Lung microvascular endothelial cell (primary cell): ENCODE results near the gene S100A5. TPM values are rescaled to one million over a fixed set of nuclear protein-coding genes. Genes with fewer than 3 reads are reported as not detected.
A peak's percentile ranks its signal among the peaks of the same experiment; 100 is the strongest.

Experiments used
- DNase-seq, 2 donors: peaks; one replicate each; pipeline versions ENCODE4 v3.0.0 to v3.0.0-alpha.2; 2010; ENCODE audit warnings: low read depth in 2 of 2
- total RNA-seq: library from RNA; depleted of rRNA; stranded (reverse); fragments of >200 nt; gene quantifications from 2 replicates; pipeline ENCODE4 v1.2.1, GENCODE V29; 2014

Gene S100A5
- total RNA-seq, 1 donor from 2014 or later: not detected

DNA sequence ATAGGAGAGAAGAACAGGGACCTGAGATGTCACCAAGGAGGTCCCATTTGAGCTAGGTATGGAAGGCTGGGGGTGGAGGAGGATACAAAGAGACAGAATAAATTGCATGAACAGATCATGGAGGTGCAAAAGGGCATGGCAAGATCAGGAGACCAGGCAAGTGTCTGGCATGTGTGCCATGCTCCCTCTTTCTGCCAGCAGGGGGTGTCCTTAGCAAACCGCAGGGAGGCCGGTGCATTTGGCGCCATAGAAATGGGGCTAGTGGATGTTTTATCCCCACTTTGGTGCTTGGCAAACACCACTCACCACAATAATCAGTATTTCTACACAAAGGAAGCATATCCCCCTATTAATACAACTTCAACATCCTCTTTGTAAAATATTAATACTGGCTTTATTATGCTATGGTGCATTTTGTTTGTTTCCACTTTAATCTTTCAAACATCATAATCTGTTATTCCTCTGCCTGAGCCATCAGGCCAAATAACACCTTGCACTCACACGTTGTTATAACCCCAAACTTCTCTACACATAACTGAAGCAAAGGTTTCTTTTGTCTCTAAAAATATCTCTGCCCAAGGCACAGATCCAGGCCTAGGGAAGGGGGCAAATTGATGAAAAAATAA lies 30.9 kb downstream of the S100A5 start:
- peak; percentile 57 to 59 for DNase-seq

DNA sequence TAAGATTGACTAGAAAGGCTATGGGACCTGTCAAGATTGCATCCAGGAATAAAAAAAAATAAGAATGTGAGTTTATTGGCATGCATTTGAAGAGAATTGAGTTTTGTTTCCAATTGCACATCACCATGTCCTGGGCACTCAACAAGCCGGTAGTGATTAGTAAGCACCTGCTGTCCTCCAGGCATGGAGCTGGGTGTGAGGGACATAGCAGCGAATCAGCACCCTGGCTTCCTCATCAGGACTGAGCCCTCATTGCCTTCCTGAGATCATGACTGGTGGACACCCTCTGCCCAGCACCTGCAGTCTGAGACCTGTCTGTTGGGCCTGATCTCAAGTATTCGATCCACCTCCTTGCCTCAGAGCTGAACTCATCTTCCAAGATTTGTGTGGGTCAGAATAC lies 31.7 kb downstream of the S100A5 start:
- no peak for DNase-seq

DNA sequence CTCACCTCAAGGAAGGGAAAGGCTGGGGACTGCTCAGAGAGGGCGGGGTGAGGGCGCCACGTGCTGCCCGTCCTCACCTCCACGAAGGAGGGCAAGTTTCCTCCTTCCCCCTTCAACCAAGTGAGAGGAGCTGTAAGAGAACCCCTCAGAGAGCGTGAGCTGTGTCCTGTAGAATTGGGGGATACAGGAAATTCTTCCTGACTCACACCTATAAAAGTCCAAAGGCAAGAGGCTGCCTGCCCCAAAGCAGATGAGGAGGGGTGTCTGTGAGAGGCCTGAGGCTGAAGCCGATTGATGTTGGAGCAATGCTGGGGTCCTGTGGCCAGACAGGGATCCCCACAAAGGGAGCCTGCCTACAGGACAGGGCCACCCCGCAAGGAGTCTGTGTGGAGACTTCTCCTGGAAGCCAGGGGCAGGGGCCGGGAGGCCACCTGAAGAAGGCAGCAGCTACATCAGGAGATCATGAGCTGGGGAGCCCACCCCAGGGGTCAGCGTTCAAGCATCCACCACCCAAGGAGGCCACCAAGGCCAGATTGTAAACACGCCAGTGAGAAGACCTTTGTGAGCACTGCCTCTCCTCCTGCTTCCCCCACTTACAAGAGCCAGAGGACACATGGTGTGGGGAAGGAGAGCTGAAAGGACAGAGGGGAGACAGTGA lies 32.7 kb downstream of the S100A5 start:
- DNase-seq: no peak

GRCh38 chr1:153506831-153507413 lies 33.8 kb downstream of the S100A5 start:
- peak in 1 of 2 donors; percentile 36 for DNase-seq

GRCh38 chr1:153506386-153506785 lies 34.3 kb downstream of the S100A5 start:
- no peak for DNase-seq

DNA sequence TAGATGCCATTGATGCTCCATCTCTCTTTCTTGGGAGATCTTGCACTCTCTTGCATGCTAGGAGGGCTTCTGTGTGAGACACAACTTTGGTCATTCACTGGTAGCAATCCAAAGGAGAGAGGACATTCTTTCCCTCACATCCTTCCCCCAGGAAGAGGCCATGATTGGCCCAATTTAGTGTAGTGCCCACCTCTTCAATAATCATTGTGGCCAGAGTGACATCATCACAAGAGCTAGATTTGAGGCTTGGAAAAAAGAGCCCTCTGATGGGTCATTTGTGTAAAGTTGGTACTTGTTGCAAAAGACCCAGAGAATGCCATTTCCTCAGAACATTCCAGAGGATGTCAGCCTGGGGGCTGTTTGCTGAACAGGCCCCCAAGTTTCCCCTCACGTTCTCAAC lies 35.2 kb downstream of the S100A5 start:
- no peak for DNase-seq

- no peak for DNase-seq
Observed at GRCh38 chr1:153503766-153504165, 37.0 kb downstream of the S100A5 start.

GRCh38 chr1:153498746-153499145 lies 42.0 kb downstream of the S100A5 start:
- DNase-seq: peak in 1 of 2 donors; percentile 11

DNA sequence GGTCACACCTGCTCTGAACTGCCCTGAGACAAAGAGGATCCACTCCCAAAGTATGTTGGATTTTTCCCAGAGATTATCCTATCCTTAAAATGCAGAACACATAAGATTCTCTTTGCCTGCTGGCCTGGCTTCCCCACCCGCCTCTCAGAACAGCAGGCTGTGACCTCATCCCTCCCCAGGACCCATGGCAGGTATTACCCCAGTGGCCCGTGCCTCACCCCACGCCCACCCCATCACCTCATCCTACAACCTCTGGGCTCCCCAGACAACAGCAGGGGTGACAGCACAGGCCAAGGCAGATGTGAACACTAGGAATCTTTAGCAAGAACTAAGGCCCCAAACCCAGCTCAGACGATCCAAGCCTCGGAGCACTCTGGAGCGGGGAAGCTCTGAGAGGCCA lies 45.2 kb downstream of the S100A5 start:
- DNase-seq: no peak

GRCh38 chr1:153494976-153495535 lies 45.7 kb downstream of the S100A5 start:
- DNase-seq: peak; percentile 53 to 71

- no peak for DNase-seq
Observed at GRCh38 chr1:153493343-153493960, 47.3 kb downstream of the S100A5 start.

DNA sequence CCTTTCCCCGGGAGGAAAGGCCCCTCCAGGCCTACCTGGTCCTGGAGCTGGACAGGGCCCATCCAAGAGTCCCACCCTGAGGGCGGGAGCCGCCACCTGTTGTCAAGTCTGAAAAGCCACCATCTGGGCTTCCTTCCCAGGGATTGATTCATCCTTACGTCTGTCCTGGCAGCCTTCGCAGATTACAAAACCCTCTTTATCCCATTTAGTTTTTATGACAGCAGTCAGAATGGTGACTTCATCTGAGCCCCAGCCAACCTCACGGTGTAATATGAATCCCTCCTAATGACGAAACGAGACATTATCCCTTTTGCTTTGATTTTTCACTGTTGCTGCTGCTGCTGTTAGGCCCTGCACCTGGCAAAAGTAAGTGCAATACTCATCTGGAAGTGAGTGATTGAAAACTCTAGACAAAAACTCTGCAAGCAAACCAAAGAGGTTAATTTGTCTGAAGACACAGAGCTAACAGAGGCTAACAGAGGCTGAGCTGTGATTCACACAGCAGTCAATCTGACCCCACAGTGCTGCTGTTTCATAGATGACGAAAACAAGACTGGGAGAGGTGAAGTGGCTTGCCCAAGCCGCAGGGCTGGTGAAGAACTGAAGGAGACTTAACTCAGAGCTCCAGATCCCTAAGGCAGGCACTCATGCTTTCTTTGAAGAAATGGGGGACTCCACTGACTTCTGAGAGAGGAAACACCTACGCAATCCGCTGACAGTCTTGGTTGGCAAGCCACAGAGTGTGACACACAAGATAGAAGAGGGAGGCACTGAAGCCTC lies 50.3 kb downstream of the S100A5 start:
- no peak for DNase-seq

DNA sequence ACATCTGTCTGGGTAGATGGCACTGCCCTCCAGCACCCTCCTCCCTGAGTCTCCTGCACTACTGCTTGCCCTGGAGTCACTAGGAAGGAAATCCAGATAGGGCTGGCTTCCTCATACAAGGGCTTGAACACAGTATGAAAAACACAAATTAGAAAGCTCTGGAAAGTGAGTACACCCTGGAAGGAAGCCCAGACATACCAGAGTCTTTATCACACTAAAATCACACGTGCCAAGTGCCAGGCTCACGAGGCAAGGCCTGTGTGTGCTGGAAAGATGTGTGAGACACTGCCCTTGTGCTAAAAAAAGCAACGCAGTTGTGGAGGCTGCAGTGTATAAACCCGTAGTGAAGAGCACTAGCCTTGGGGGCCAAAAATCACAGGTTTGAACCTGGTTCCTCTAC lies 52.0 kb downstream of the S100A5 start:
- no peak for DNase-seq

DNA sequence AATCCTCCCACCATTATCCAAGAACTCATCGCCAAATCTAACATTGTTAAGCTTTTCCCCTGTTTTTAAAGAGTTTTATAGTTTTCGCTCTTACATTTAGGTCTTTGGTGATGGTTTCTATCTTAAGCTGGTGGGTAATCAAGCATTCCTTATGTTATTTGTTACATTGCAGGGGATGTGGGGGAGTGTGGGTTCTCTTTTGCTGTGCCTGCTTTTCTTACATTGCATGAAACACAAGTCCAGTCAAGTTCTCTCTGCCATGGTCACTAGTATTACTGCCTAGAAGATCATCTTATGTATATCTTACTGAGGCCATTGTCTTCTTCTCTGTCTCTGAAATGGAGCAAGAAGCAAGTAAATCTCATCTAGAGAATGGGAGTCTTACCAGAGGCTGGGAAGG lies 53.0 kb downstream of the S100A5 start:
- no peak for DNase-seq

Other genes starting within 250 kb of the S100A5 start
- not detected in 2 replicates for gene PGLYRP3, start 228.0 kb downstream of the S100A5 start, total RNA-seq
- gene PGLYRP4, start 192.1 kb downstream of the S100A5 start, total RNA-seq: not detected in 2 replicates
- gene S100A9, start 183.1 kb downstream of the S100A5 start, total RNA-seq: 0.22 and 1.2 TPM in 2 replicates
- gene S100A12, start 165.3 kb downstream of the S100A5 start, total RNA-seq: not detected in 2 replicates
- not detected in 2 replicates for gene S100A8, start 149.9 kb downstream of the S100A5 start, total RNA-seq
- not detected in 2 replicates for gene S100A7A, start 124.4 kb downstream of the S100A5 start, total RNA-seq
- gene S100A7, start 80.3 kb downstream of the S100A5 start, total RNA-seq: not detected in 2 replicates
- gene S100A6, start 4.9 kb downstream of the S100A5 start, total RNA-seq: 524 and 1,217 TPM in 2 replicates
- 0.60 and 5.4 TPM in 2 replicates for gene S100A4, start 4.9 kb upstream of the S100A5 start, total RNA-seq
- gene S100A3, start 8.3 kb upstream of the S100A5 start, total RNA-seq: 0.20 and 2.8 TPM in 2 replicates
- 0.79 and 1.7 TPM in 2 replicates for gene S100A2, start 24.9 kb upstream of the S100A5 start, total RNA-seq
- 442 and 502 TPM in 2 replicates for gene S100A16, start 72.2 kb upstream of the S100A5 start, total RNA-seq
- gene S100A14, start 75.4 kb upstream of the S100A5 start, total RNA-seq: 0.20 TPM in 1 of 2 replicates, not detected in the other
- 89.7 and 138 TPM in 2 replicates for gene S100A13, start 86.6 kb upstream of the S100A5 start, total RNA-seq
- not detected in 2 replicates for gene S100A1, start 87.5 kb upstream of the S100A5 start, total RNA-seq
- 15.5 and 21.0 TPM in 2 replicates for gene CHTOP, start 93.1 kb upstream of the S100A5 start, total RNA-seq
- gene SNAPIN, start 117.8 kb upstream of the S100A5 start, total RNA-seq: 48.8 and 52.0 TPM in 2 replicates
- gene ILF2, start 130.1 kb upstream of the S100A5 start, total RNA-seq: 165 and 177 TPM in 2 replicates
- 5.9 and 17.3 TPM in 2 replicates for gene NPR1, start 137.8 kb upstream of the S100A5 start, total RNA-seq
- 12.2 and 20.6 TPM in 2 replicates for gene INTS3, start 187.1 kb upstream of the S100A5 start, total RNA-seq
- gene SLC27A3, start 234.5 kb upstream of the S100A5 start, total RNA-seq: 16.3 and 35.3 TPM in 2 replicates